Glutamatergic neuron (in vitro differentiated cells): ENCODE data around the gene IFIH1. TPM values are rescaled to one million over a fixed set of nuclear protein-coding genes. Genes with fewer than 3 reads are reported as not detected.
A peak's percentile ranks its signal among the peaks of the same experiment; 100 is the strongest.

Experiments
- DNase-seq: peaks from one replicate; pipeline ENCODE4 v3.0.0; 2022
- H3K27ac Mint-ChIP-seq: one replicate; pipeline ENCODE4 v1.8.0; 2020; ENCODE audit warnings: mild to moderate bottlenecking, mixed read lengths, inconsistent platforms; ENCODE audit not compliant: unreplicated experiment
- H3K27me3 Mint-ChIP-seq: one replicate; pipeline ENCODE4 v1.8.0; 2020; ENCODE audit warnings: mild to moderate bottlenecking, moderate library complexity, mixed read lengths, inconsistent platforms; ENCODE audit not compliant: unreplicated experiment
- H3K36me3 Mint-ChIP-seq: one replicate; pipeline ENCODE4 v1.8.0; 2020; ENCODE audit warnings: mild to moderate bottlenecking, mixed read lengths, inconsistent platforms; ENCODE audit not compliant: unreplicated experiment
- H3K4me1 Mint-ChIP-seq: one replicate; pipeline ENCODE4 v1.8.0; 2020; ENCODE audit warnings: mild to moderate bottlenecking, low read depth, mixed read lengths, inconsistent platforms; ENCODE audit not compliant: unreplicated experiment
- H3K4me3 Mint-ChIP-seq: one replicate; pipeline ENCODE4 v1.8.0; 2020; ENCODE audit warnings: mild to moderate bottlenecking, mixed read lengths, inconsistent platforms; ENCODE audit not compliant: unreplicated experiment
- H3K9me3 Mint-ChIP-seq: one replicate; pipeline ENCODE4 v1.8.0; 2020; ENCODE audit warnings: mild to moderate bottlenecking, moderate library complexity, mixed read lengths, inconsistent platforms; ENCODE audit not compliant: unreplicated experiment
- CTCF ChIP-seq: fragments of 200-600 bp; sonication (generic); IDR thresholded peaks from one replicate; pipeline ENCODE4 v1.5.0; 2021; ENCODE audit not compliant: partially characterized antibody, unreplicated experiment
- total RNA-seq: library from RNA; stranded (reverse); fragmentation: NEBNext Ultra II Directional; extraction: Animal tissue kit (Norgen Biotek cat#: 25700); gene quantifications from one replicate; pipeline ENCODE4 v1.2.1, GENCODE V29; 2021; ENCODE audit not compliant: unreplicated experiment

IFIH1 gene
- total RNA-seq, 1 donor from 2014 or later = not detected

DNA sequence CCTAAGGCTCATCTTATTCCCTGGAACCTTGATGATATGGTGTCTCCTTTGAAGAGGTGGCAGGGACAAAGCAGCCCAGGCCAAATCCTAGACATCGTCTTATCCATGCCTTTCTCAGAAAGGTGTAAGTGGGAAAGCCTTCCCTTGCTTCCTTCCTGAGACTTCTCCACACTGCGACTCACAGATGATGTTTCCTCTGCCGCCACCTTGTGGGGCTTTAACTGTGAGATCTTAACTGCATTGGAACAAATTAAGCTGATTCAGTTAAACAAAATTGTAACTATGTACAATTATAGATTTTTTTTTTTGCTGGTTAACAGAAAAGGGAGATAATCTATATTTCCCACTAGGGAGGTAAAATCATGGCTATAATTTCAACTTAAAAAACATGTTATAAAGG is 15.5 kb upstream of the IFIH1 start:
- no peak for DNase-seq
- Mint-ChIP-seq H3K27ac (no peak overlapping the region), H3K4me3 (no peak overlapping the region), H3K36me3 (no peaks in the 10 kb centered on the region), H3K9me3 (no peaks in the 10 kb centered on the region), H3K27me3 (peaks cover 2% of the 10 kb centered on the region), H3K4me1 (no peaks in the 10 kb centered on the region)
- peak; percentile 32 for TF ChIP-seq CTCF

DNA sequence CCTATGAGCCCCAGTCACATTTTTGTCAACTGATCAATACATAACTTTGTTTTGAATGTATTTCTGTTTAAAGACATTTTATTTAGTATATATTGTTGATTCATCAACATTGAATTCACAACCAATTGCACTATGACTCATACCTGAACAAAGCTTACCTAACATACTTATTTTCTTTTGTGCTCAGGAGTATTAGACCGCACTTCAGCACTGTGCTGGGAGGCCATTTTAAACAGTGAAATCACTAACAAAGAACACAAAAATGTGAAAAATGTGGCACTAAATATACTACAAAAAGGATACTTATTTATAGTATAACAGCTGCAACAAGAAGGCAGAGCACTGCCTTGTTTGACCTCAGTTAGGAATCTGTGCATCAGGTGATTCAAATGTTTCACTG is 12.4 kb upstream of the IFIH1 start:
- H3K4me1 Mint-ChIP-seq = peaks cover under 1% of the 10 kb centered on the region
- H3K27me3 Mint-ChIP-seq = peaks cover 2% of the 10 kb centered on the region
- peaks cover 5% of the 10 kb centered on the region for H3K36me3 Mint-ChIP-seq
- DNase-seq = no peak
- H3K9me3 Mint-ChIP-seq = peaks cover 1% of the 10 kb centered on the region
- H3K4me3 Mint-ChIP-seq = no peak overlapping the region
- TF ChIP-seq CTCF = no peak
- no peak overlapping the region for H3K27ac Mint-ChIP-seq

- peaks cover 12% of the 10 kb centered on the region for H3K4me1 Mint-ChIP-seq
- peaks cover 2% of the 10 kb centered on the region for H3K27me3 Mint-ChIP-seq
- TF ChIP-seq CTCF = no peak
- H3K36me3 Mint-ChIP-seq = peaks cover 9% of the 10 kb centered on the region
- H3K27ac Mint-ChIP-seq = no peak overlapping the region
- peaks cover 6% of the 10 kb centered on the region for H3K9me3 Mint-ChIP-seq
- DNase-seq = no peak
- no peak overlapping the region for H3K4me3 Mint-ChIP-seq
These were observed 10.1 kb upstream of the IFIH1 start for GRCh38 chr2:162328424-162329157.

DNA sequence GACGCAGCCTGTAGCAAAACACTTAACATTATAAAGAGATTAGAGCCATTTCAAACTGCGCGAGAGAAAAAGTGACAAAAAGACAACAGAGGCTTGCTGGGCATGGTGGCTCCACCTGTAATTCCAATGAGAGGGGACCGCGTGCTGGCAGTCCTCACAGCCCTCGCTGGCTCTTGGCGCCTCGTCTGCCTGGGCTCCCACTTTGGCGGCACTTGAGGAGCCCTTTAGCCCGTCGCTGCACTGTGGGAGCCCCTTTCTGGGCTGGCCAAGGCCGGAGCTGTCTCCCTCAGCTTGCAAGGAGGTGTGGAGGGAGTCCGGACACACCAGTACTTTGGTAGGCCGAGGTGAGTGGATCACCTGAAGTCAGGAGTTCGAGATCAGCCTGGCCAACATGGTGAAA is 9.3 kb upstream of the IFIH1 start:
- Mint-ChIP-seq H3K27ac (no peak overlapping the region), H3K9me3 (peaks cover 6% of the 10 kb centered on the region), H3K4me3 (no peak overlapping the region), H3K4me1 (peaks cover 12% of the 10 kb centered on the region), H3K27me3 (peaks cover 2% of the 10 kb centered on the region), H3K36me3 (peaks cover 9% of the 10 kb centered on the region)
- TF ChIP-seq CTCF = no peak
- DNase-seq = no peak

DNA sequence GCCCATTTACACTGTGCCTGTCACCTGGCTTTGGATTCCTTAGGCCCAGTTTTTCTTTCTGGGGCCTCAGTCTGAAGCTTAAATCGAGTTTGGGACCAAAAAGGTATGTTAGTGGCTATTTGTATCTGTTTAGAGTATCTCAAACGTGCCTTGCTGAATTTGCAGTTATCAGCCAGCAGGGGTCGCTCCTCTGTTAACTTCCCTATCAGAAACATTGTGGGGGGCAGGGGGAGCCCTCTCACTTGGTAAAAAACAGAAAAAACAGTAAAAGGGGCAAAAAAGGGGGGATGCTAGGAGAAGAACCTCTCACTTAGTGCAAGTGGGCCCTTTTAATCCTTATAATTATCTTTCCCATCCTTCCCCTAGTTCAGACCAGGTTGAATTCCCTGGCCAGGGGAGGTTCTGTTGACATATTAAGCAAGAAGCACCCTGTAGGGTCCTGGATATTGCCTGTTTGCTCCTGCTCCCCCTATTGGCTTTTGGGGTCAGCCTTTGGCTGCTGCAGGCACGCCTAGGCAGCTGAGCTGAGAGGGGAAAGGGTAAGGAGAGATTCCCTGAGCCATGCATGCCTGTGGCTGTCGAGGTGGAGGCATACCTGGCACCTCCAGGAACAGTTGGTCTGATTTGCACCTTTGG is 8.8 kb upstream of the IFIH1 start:
- peaks cover 6% of the 10 kb centered on the region for H3K9me3 Mint-ChIP-seq

More for the DNA sequence above, 8.8 kb upstream of the IFIH1 start:
- DNase-seq = no peak
- Mint-ChIP-seq H3K27me3 (peaks cover 2% of the 10 kb centered on the region), H3K4me3 (no peak overlapping the region), H3K36me3 (peaks cover 9% of the 10 kb centered on the region), H3K4me1 (peaks cover 12% of the 10 kb centered on the region), H3K27ac (no peak overlapping the region)
- TF ChIP-seq CTCF = peak; percentile 72
